Heart left ventricle (tissue), 13 donors: ENCODE measurements around the gene BICRA.

ENCODE experiments used
- POLR2A ChIP-seq, 2 donors: fragments of 450-650 bp; IDR thresholded peaks; one replicate each; pipeline ENCODE4 v1.6.1; 2017; ENCODE audit warnings: antibody characterized with exemption in 2 of 2, mild to moderate bottlenecking in 2 of 2, moderate library complexity in 2 of 2
- TF ChIP-seq, protein P1 (sequence below), 12 donors: fragments of 200-600 bp; sonication (generic) in 4 of 12; IDR thresholded peaks; one replicate each; pipeline versions ENCODE4 v1.5.0 to v1.8.0; 2018 to 2022; ENCODE audit warnings: antibody characterized with exemption in 12 of 12, mild to moderate bottlenecking in 5 of 12
- donor health status: ischemic (EF 13 %, LVEDD 7.1; RV severe dilation, severe dysfunction).
- donor health status: DM: no; HTN: yes; CAD: no.
- donor health status: DM: no; HTN: no; CAD: no.
- donor health status: ischemic (EF 25% LVEDD 6.9; RV normal size, moderate dysfunction).
- donor health status: ischemic (EF 25% LVEDD 5.7; RV mildly dilated, moderate dysfunction).
- donor health status: ischemic (EF 35%, LVEDD 5.7; RV mildly dilated, moderate dysfunction).
- donor health status: nonischemic (EF 11% LVEDD 7.7; RV severe dilation, severe dysfunction).
- donor health status: DM: yes; HTN: yes; CAD: no.
- donor health status: PGD.
- donor health status: ischemic (EF 29% LVEDD 5.4; RV normal size, mild dysfunction).
- donor health status: nonischemic (EF 23%, LVEDD 6.1; RV moderate dilation, normal function).

DNA sequence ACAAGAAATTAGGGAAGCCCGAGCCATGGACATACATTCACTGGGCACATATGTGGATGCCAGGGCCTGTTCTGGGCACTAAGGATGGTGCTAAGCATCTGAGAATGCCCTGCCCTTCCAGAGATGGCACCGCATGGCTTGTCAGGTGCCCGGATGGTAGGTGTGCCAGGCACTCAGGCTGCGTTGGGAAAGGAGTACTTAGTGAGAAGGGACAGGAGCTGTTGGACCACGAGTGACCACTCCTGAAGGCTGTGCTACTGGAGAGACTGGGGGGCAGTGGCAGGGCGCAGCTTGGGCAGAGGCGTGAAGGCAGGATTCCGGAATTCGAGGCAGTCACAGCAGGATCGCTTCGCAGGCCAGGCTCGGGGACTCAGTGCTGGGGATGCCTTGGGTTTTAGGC lies 66.3 kb downstream of the BICRA start:
- TF ChIP-seq, protein P1, sequence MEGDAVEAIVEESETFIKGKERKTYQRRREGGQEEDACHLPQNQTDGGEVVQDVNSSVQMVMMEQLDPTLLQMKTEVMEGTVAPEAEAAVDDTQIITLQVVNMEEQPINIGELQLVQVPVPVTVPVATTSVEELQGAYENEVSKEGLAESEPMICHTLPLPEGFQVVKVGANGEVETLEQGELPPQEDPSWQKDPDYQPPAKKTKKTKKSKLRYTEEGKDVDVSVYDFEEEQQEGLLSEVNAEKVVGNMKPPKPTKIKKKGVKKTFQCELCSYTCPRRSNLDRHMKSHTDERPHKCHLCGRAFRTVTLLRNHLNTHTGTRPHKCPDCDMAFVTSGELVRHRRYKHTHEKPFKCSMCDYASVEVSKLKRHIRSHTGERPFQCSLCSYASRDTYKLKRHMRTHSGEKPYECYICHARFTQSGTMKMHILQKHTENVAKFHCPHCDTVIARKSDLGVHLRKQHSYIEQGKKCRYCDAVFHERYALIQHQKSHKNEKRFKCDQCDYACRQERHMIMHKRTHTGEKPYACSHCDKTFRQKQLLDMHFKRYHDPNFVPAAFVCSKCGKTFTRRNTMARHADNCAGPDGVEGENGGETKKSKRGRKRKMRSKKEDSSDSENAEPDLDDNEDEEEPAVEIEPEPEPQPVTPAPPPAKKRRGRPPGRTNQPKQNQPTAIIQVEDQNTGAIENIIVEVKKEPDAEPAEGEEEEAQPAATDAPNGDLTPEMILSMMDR (IDR thresholded peaks at IDR 0.05): no peak
- TF ChIP-seq POLR2A (IDR thresholded peaks at IDR 0.05): no peak
